HFFc6 (cell line): ENCODE measurements around the gene CST9L. TPM values are rescaled to one million over a fixed set of nuclear protein-coding genes. Genes with fewer than 3 reads are reported as not detected.

Experiments used
- DNase-seq: peaks from one replicate; pipeline ENCODE4 v3.0.0-alpha.2; 2018
- H3K27ac Mint-ChIP-seq: 2 replicates; pipeline ENCODE4 v1.8.0; 2020; ENCODE audit warnings: mild to moderate bottlenecking, mixed read lengths
- H3K27me3 Mint-ChIP-seq: 2 replicates; pipeline ENCODE4 v1.8.0; 2021; ENCODE audit warnings: mild to moderate bottlenecking, moderate library complexity, mixed read lengths; ENCODE audit not compliant: insufficient read depth
- H3K36me3 Mint-ChIP-seq: 2 replicates; pipeline ENCODE4 v1.8.0; 2021; ENCODE audit warnings: low read depth, mixed read lengths
- H3K4me1 Mint-ChIP-seq: 2 replicates; pipeline ENCODE4 v1.8.0; 2020; ENCODE audit warnings: low read depth, mixed read lengths
- H3K4me3 Mint-ChIP-seq: 2 replicates; pipeline ENCODE4 v1.8.0; 2020; ENCODE audit warnings: mild to moderate bottlenecking, moderate library complexity, mixed read lengths
- H3K9me3 Mint-ChIP-seq: 2 replicates; pipeline ENCODE4 v1.8.0; 2020; ENCODE audit warnings: mild to moderate bottlenecking, mixed read lengths
- total RNA-seq, 6 experiments: library from RNA; stranded (reverse); fragmentation: NEBNext Ultra II Directional; extraction: Animal tissue kit (Norgen Biotek cat#: 25700); gene quantifications; 2 replicates in 1 of 6; 3 replicates in 5 of 6; pipeline ENCODE4 v1.2.3, GENCODE V29; 2021
- TF ChIP-seq, protein P1 (sequence below): fragments of 200-600 bp; sonication (generic); IDR thresholded peaks from 2 replicates; pipeline ENCODE4 v1.5.0; 2021; ENCODE audit warnings: antibody characterized with exemption, mild to moderate bottlenecking

CST9L gene
- total RNA-seq, 6 experiments from 2014 or later: not detected

DNA sequence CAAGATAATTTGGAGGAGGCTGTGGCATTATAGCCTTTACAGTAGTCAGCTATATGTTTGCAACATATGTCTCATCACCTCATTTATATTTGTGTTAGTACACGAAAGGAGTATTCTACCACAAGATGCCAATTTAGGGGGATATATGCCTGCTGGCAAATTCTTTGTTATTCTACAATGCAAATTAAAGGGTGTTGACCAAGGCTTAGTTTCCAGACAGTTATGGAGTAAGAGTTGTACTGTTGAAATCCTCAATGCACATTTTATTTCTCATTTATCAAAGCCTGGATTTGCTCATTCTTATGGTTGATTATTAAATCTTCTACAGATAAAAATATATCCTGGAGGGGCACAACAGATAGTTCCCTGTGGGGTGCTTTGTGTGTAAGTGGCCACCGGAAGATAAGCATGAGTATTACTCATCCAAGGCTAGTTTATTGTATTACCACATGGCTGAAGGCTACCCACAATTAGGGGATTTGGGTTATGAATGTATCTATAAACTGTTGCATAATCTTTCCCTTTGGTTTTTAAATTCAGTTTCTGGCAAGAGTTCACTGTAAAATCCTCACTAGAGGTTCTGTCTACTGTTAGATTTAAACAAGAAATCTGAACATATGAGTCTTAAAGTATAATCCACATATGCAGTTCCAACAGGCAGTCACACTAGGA, 28.4 kb upstream of the CST9L start:
- Mint-ChIP-seq H3K4me1 (no peaks in the 10 kb centered on the region), H3K36me3 (no peaks in the 10 kb centered on the region), H3K27me3 (peaks cover 8% of the 10 kb centered on the region; the same call in 1 of the 2 replicates), H3K27ac (no peak overlapping the region), H3K4me3 (no peak overlapping the region), H3K9me3 (no peaks in the 10 kb centered on the region)
- DNase-seq: no peak
- TF ChIP-seq, protein P1, sequence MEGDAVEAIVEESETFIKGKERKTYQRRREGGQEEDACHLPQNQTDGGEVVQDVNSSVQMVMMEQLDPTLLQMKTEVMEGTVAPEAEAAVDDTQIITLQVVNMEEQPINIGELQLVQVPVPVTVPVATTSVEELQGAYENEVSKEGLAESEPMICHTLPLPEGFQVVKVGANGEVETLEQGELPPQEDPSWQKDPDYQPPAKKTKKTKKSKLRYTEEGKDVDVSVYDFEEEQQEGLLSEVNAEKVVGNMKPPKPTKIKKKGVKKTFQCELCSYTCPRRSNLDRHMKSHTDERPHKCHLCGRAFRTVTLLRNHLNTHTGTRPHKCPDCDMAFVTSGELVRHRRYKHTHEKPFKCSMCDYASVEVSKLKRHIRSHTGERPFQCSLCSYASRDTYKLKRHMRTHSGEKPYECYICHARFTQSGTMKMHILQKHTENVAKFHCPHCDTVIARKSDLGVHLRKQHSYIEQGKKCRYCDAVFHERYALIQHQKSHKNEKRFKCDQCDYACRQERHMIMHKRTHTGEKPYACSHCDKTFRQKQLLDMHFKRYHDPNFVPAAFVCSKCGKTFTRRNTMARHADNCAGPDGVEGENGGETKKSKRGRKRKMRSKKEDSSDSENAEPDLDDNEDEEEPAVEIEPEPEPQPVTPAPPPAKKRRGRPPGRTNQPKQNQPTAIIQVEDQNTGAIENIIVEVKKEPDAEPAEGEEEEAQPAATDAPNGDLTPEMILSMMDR: no peak

DNA sequence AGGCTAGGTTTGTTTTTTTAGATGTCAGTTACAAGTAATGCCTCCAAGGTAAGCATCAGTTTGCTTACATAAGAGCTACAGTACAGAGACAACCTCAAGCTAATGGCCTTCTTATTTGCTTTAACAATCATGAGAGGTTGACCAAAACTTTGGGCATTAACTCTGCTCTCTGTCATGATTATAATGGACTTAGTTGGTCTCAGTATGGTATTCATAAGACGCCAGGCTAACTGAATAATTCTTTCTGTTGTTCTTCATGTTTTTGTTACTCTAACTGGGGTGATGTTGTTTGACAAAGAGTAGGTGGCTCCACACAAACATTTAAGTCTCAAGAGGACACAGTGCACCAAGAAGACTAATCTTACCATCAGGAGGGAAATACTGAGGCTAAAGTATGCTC, 27.7 kb upstream of the CST9L start:
- Mint-ChIP-seq H3K9me3 (no peaks in the 10 kb centered on the region), H3K36me3 (no peaks in the 10 kb centered on the region), H3K4me1 (no peaks in the 10 kb centered on the region), H3K27me3 (peaks cover 7% of the 10 kb centered on the region; the same call in 1 of the 2 replicates), H3K4me3 (no peak overlapping the region), H3K27ac (no peak overlapping the region)
- TF ChIP-seq, protein P1: no peak
- no peak for DNase-seq

DNA sequence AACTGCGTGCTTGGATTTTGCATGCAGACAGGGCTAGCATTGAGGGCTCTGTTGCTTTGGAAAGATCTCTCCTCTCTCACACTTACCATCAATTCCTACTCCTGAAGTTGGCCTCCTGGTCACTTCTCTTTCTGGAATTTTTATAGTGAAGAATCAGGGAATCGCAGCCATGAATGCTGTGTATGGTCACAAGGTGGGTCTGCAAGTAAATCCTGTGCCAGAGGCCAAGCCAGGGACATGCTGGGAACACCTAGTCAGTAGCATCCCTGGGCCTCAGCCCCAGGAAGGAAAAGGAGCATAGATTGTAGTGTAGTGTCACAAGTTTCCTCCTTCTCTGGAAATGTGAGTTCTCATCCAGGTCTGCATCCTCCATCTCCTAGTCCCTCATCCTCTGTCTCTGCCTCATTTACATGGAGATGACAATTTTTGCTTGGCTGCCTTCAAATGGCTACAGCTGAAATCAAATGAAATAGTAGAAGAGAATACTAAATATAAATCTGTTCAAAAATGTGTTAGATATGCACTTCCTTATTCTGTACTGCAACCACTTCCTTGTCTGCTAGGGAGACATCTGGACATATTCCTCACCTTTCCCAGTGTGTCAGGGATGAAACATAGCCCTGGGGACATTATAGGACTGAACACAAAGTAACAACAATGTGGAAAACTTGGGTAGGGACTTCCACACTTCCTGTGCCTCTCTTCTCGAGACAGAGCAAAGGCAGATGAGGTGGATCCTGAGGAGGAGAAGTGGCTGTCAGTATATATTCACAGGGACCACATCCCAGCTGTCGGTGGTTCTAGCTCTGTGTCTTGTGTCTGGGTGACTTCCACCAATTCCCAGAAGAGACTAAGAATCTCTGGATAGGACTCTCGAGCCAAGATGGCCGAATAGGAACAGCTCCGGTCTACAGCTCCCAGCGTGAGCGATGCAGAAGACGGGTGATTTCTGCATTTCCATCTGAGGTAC, 20.4 kb upstream of the CST9L start:
- no peak overlapping the region for H3K27ac Mint-ChIP-seq
- H3K4me1 Mint-ChIP-seq: no peaks in the 10 kb centered on the region
- no peak overlapping the region for H3K4me3 Mint-ChIP-seq
- H3K27me3 Mint-ChIP-seq: peaks cover 11% of the 10 kb centered on the region
- no peaks in the 10 kb centered on the region for H3K9me3 Mint-ChIP-seq
- H3K36me3 Mint-ChIP-seq: no peaks in the 10 kb centered on the region
- TF ChIP-seq, protein P1: no peak
- no peak for DNase-seq

DNA sequence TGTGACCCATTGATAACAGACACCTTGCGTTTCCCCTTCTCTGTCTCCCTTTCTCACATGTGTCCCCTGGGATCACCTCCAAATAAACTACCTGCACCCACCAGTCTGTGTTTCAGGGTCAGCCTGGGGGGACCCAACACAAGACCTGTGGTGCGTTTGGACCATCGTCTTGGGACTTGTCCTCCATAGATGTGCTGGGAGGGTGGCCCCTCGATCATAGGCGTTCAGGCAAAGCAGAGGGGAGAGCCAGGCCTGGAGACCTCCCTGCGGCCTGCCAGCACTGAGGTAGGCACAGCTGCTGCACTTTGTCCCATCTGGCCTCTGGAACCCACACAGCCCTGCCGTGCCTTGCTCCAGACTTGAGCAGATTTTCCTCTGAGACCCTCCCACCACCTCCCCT, 19.3 kb upstream of the CST9L start:
- Mint-ChIP-seq H3K4me3 (no peak overlapping the region), H3K9me3 (no peaks in the 10 kb centered on the region), H3K27me3 (peaks cover 11% of the 10 kb centered on the region), H3K36me3 (no peaks in the 10 kb centered on the region), H3K4me1 (no peaks in the 10 kb centered on the region), H3K27ac (no peak overlapping the region)
- TF ChIP-seq, protein P1: no peak
- no peak for DNase-seq

DNA sequence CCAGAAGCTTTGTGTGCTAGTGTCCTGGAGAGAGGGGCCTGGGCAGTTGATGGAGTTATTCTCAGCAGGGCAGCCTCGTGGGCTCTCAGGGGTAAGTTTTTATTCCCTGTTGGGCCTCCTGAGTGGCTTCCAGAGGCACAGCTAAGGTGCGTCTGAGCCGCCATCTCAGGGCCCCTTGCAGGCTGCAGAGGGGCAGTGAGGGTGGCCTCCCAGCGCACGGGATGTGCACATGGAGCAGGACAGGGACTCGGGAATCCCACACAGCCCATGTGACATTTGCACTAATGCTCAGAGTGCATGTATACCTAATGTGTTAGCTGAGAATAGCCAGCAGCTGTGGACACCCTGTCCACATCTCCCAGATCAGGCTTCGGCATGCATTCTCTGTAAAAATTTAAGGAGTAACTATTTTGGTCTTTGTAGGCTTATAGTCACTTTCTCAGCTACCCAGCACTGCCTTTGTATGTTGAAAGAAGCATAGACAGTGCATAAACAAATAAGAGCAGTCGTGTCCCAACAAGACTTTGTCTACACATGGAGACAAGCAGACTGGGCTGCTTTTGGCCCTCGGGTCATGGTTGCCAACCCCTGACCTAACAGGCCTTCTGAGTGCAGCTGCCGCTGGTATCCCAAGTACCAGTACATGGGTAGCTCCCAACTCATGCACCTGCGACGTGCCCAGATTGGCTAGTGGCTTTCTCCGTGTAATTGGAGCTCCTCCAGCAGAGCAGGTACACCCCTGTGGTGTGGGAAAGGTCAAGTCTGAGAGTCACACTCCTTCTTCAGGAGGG, 18.6 kb upstream of the CST9L start:
- Mint-ChIP-seq H3K9me3 (no peaks in the 10 kb centered on the region), H3K4me3 (no peak overlapping the region), H3K27me3 (peaks cover 11% of the 10 kb centered on the region), H3K4me1 (no peaks in the 10 kb centered on the region), H3K36me3 (no peaks in the 10 kb centered on the region), H3K27ac (no peak overlapping the region)
- no peak for DNase-seq
- TF ChIP-seq, protein P1: no peak
